GM19193 (cell line): ENCODE measurements around the gene AIFM3.
A peak's percentile ranks its signal among the peaks of the same experiment; 100 is the strongest.

Source experiments
- POLR2A ChIP-seq: IDR thresholded peaks from 4 replicates; pipeline ENCODE4 v1.6.1; 2011; ENCODE audit not compliant: insufficient read depth, insufficient read length; ENCODE audit errors: extremely low read depth

The AIFM3 gene

DNA sequence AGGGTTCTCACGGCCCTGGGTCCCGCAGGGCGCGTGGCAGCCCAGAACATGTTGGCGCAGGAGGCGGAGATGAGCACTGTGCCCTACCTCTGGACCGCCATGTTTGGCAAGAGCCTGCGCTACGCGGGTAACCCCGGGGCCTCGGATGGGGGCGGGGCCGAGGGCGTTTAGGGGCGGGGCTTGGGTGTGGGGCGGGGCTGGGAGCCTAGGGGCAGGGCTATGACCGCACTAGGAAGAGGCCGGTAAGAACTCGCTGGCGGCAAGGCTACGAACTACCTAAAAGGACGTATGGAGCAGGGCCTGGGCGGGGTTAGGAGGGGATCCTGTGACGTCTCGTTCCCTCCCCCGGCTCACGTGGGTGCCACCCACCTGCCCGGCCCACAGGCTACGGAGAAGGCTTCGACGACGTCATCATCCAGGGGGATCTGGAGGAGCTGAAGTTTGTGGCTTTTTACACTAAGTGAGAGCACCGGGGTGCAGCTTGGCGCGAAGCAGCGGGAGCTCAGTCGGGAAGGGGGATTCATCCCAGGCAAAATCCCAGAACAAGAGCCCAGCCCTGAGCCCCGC lies 12.3 kb downstream of the AIFM3 start:
- no peak for TF ChIP-seq POLR2A

DNA sequence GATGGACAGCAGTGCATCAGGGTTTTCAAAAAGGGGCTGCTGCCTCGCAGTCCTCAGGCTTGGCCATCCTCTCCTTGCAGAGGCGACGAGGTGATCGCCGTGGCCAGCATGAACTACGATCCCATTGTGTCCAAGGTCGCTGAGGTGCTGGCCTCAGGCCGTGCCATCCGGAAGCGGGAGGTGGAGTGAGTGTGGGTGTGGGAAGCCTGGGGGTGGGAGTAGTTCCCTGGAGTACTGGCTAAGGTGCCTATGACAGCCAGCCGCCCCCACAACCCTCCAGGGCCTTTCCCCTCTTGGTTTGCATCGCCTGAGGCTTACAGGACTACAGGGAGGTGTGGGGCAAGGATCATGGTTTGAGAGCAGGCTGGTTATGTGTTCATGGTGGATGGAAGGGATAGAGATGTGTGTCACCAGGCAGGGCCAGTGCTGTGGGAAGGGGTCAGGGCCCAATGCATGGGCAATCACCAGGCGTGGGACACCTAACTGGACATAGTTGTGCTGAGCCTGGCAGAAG lies 12.9 kb downstream of the AIFM3 start:
- no peak for TF ChIP-seq POLR2A

- TF ChIP-seq POLR2A, result no peak
Measured at GRCh38 chr22:20980523-20980922, 13.5 kb downstream of the AIFM3 start.

GRCh38 chr22:20980938-20981722 lies 14.1 kb downstream of the AIFM3 start:
- TF ChIP-seq POLR2A, result no peak

DNA sequence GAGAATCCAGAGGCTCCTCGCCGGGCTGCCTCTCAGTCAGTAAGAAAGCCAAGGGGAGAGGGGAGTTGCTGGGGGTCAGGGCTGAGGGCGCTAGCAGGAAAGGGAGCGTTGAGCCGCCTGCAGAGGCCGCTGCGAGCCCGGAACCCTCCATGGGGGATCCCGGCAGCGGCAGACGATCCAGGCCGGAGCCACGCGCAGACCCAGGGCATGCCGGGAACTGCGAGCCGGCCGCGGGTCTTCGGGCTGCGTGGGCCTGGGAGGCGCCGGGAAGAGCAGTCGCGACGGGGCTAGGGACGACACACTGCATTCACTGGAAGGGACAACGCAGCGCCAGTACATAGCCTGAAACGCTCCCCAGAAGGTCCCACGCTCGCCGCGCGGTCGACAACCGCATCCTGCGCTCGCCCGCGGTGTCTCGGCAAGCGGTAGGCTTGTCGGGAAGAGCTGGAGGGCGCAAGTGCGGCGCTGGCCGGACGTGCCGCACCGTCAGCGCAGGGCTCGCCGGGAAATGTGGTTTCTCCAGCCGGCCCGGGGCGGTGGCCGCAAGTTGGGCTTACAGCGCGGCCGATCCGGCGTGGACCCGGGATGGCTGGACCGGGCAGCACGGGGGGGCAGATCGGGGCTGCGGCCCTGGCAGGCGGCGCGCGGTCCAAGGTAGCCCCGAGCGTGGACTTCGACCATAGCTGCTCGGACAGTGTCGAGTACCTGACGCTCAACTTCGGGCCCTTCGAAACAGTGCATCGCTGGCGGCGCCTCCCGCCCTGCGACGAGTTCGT lies 14.9 kb downstream of the AIFM3 start, which contains the start of gene LZTR1:
Gene LZTR1, plus strand, starts transcription at position 511 of the 776 bp plus-strand sequence. Its CDS starts 75 bp downstream, at position 586.
- TF ChIP-seq POLR2A, result peak; percentile 98

GRCh38 chr22:20982563-20982882 lies 15.5 kb downstream of the AIFM3 start:
- no peak for TF ChIP-seq POLR2A

DNA sequence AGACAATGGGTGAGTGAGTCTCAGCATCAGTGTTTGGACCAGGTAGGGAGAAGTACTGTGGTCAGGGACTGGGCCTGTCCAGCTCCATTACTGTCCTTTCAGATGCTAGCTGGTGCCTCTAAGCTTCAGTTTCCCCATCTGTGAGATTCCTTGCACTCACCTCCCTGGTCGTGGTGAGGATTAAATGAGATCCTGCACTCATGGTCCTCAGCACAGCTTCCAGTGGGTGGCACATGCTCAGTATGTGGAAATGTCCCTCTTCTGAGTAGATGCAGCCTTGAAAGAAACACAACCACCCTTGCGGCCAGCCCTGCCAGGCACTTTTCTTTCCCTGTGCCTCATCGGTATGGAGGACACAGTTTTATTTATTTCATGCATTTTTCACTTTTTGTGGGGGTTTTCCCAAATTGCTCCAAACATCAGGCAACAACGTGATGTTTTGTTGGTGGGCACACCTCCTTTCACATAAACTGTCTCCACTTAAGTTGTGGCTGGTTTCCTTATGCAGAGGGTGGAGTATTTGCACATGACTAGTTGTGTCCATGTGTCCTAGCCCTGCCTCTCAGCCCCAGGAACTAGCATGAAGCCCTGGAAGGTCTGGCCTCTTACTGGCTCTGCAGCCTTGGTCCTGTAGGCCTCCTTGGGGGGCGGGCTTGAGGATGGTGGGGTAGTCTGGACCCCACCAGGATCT lies 16.2 kb downstream of the AIFM3 start:
- TF ChIP-seq POLR2A, result no peak

GRCh38 chr22:20985720-20986119 lies 18.7 kb downstream of the AIFM3 start:
- no peak for TF ChIP-seq POLR2A

DNA sequence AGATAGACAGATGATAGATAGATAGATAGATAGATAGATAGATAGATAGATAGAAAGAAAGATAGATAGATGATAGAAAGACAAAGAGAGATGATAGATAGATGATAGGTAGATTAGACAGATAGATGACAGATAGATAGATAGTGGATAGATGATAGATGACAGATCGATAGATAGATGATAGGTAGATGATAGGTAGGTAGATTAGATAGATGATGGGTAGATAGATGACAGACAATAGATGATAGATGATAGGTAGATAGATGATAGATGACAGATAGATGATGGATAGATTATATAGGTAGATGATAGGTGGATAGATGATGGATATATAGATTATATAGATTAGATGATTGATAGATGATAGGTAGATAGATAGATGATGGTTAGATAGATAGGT lies 19.3 kb downstream of the AIFM3 start:
- no peak for TF ChIP-seq POLR2A

- TF ChIP-seq POLR2A, result no peak
Measured at GRCh38 chr22:20987375-20987774, 20.3 kb downstream of the AIFM3 start.

- TF ChIP-seq POLR2A, result no peak
Measured at GRCh38 chr22:20988573-20989322, 21.7 kb downstream of the AIFM3 start.

DNA sequence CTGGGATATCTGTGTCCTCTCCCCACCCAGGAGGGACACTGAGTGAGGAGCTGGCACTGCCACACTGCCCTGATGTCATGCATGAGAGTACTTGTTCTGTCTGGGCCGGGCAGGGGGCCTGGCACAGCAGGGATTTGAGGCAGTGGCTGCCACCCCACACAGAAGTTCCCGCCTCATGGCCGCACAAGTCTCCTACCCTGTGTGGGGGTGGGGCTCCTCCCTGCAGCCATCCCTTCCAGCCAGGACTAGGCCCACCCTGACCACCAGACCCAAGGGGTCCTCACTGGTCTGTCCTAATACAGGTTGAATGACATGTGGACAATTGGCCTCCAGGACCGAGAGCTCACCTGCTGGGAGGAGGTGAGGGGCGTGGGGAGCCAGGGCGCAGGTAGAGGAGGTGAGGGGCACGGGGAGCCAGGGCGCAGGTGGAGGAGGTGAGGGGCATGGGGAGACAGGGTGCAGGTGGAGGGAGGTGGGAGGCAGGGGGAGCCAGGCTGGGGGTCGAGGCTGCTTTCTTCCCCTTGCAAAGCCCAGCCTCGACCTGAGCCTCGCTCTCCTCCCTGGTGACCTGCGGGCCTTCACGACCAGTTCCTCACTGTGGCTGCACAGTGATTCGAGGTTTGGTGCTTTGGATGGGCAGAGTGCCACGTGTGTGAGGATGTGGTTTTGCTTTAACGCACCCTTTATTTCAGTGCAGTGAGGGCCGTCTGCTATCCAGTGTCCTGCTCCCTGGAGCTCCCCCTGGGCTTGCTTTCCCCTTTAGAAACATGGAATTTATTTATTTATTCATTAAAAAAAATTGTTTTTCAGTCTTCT lies 22.5 kb downstream of the AIFM3 start:
- no peak for TF ChIP-seq POLR2A

DNA sequence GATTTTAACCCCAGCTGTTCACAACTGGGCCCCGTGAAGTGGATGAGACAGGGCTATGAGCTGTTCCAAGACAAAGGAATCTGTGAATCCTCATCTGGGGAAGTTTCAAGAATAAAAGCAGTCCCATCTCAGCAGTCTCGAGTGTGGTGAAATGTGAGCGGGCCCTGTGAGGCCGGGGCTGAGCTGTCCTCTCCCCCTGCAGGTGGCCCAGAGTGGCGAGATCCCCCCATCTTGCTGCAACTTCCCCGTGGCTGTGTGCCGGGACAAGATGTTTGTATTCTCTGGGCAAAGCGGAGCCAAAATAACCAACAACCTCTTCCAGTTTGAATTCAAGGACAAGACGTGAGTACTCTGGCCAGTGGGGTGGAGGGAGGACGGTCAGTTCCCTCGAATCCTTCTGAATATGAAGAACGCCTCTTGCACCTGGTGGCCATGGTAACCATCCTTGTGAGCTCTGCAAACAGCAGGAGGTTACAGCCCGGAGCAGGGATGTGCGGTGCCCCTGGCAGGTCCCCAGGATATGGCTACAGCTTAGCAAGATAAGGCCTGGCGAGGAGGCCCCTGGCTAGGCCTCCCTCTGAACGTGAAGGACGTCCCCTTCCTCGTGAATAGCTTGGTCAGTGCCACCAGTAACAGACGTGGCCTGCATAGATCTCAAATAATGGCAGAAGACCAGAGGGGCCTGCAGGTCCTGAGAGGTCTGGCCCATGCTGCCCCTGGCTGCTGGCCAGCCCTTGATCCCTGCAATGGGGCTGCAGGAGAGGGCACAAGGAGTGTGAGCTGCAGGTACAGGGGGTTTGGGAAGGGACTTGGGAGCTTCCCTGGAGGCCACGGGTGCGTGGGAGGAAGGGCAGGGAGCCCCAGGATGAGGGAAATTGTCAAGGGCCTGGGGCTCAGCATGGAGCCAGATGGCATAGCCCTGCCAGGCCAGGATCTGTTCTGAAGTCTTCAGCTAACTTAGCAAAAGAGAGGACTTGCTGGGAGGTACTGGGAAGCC lies 23.4 kb downstream of the AIFM3 start:
- no peak for TF ChIP-seq POLR2A
